Body of pancreas (tissue), 4 donors: ENCODE data around the gene MLH1.

Experiments used
- CTCF ChIP-seq, 7 experiments: fragments of 450-650 bp in 4 of 7; fragments of 200-600 bp in 3 of 7; sonication (generic) in 3 of 7; IDR thresholded peaks; one replicate each; pipeline ENCODE4 v1.5.1; 2016 to 2019; ENCODE audit warnings: antibody characterized with exemption in 7 of 7
- POLR2A ChIP-seq, 3 donors: fragments of 450-650 bp; IDR thresholded peaks; one replicate each; pipeline ENCODE4 v1.6.1; 2016; ENCODE audit warnings: antibody characterized with exemption in 3 of 3, mild to moderate bottlenecking in 2 of 3

GRCh38 chr3:36944012-36944640 lies 49.2 kb upstream of the MLH1 start:
- TF ChIP-seq CTCF (IDR thresholded peaks at IDR 0.05) (peak in 2 of 7 experiments; percentile 11 to 23), POLR2A (IDR thresholded peaks at IDR 0.05) (peak in 1 of 3 donors; percentile 11)
